ENCODE results near the gene GPR149. TPM values are rescaled to one million over a fixed set of nuclear protein-coding genes. Genes with fewer than 3 reads are reported as not detected.

GPR149 gene
- total RNA-seq, 1 experiment from 2014 or later, result not detected

GRCh38 chr3:154469585-154469984 is 39.6 kb upstream of the GPR149 start:
- Histone ChIP-seq H3K23me2 (ENCODE audit: insufficient read length, low read depth, low read length, poor library complexity, severe bottlenecking) (no peaks in the 10 kb centered on the region), H3K27me3 (ENCODE audit: insufficient read depth, low read length) (no peaks in the 10 kb centered on the region), H2AFZ (ENCODE audit: low read length) (no peak overlapping the region), H2BK5ac (ENCODE audit: insufficient read length, low read length) (no peak overlapping the region), H3K9ac (ENCODE audit: extremely low read depth, insufficient read length, low read length) (no peak overlapping the region), H2BK20ac (ENCODE audit: low read depth, low read length, poor library complexity, severe bottlenecking) (no peak overlapping the region), H3K4me1 (ENCODE audit: insufficient read depth, low read length) (no peaks in the 10 kb centered on the region), H3K27ac (ENCODE audit: insufficient read length, low read depth, low read length) (no peak overlapping the region), H2BK12ac (ENCODE audit: insufficient read length, low read depth, low read length) (no peak overlapping the region), H3T11ph (ENCODE audit: low read length) (no peak overlapping the region), H3K79me1 (ENCODE audit: insufficient read depth, low read depth, low read length, poor library complexity, severe bottlenecking) (no peaks in the 10 kb centered on the region), H3K9me3 (ENCODE audit: control insufficient read depth, low read depth, low read length) (no peaks in the 10 kb centered on the region), H4K20me1 (ENCODE audit: control insufficient read depth, insufficient read depth, insufficient read length) (no peaks in the 10 kb centered on the region), H2AK5ac (ENCODE audit: insufficient read length, low read length) (no peak overlapping the region), H3K4me2 (ENCODE audit: insufficient read depth, insufficient read length, low read length) (no peak overlapping the region), H3K4ac (ENCODE audit: low read depth, low read length) (no peak overlapping the region), H4K8ac (replicated peaks; ENCODE audit: insufficient read length, low read depth, low read length) (no peak overlapping the region), H3K79me2 (ENCODE audit: insufficient read depth, low read length) (no peaks in the 10 kb centered on the region), H4K5ac (ENCODE audit: insufficient read length, low read depth, low read length) (no peak overlapping the region), H2BK120ac (ENCODE audit: low read depth, low read length, poor library complexity, severe bottlenecking) (no peak overlapping the region), H3K23ac (ENCODE audit: insufficient read length, low read depth, low read length) (no peak overlapping the region), H4K91ac (ENCODE audit: insufficient read length, low read depth, low read length) (no peak overlapping the region), H3K56ac (ENCODE audit: insufficient read length, low read depth, low read length) (no peak overlapping the region), H3K14ac (ENCODE audit: insufficient read depth, low read length) (no peak overlapping the region), H2BK15ac (ENCODE audit: low read depth, low read length) (no peak overlapping the region), H3K18ac (ENCODE audit: insufficient read length, low read depth, low read length) (no peak overlapping the region)
- no peak overlapping the region for H3K4me3 Mint-ChIP-seq
- peaks cover 6 to 9% of the 10 kb centered on the region in 2 experiments for H3K9me3 Mint-ChIP-seq
- no peak for DNase-seq
- H3K36me3 Mint-ChIP-seq (ENCODE audit: insufficient read depth in 1 of 3, low read depth in 3 of 3), result peaks cover 0 to 4% (median 4%) of the 10 kb centered on the region in 3 experiments; a peak in 3 of 7 replicates
- H3K4me1 Mint-ChIP-seq, result peaks cover 5% of the 10 kb centered on the region in 2 experiments
- H3K27me3 Mint-ChIP-seq (ENCODE audit: low read depth), result no peaks in the 10 kb centered on the region
- WGBS (ENCODE audit: extremely low coverage, insufficient read length, low lambda C conversion rate), result no CpG with 5 or more reads among the region's 1 CpG
- no peak for TF ChIP-seq CTCF (conservative IDR thresholded peaks at IDR 0.05)
- H3K27ac Mint-ChIP-seq, result no peak overlapping the region
